ENCODE measurements around the gene RFX3.

RFX3 gene

GRCh38 chr9:3409453-3409852, 116.3 kb downstream of the RFX3 start:
- H3K9ac ChIP-seq (ENCODE audit: low read length): no peak overlapping the region
- H3K4me2 ChIP-seq (ENCODE audit: low read length): no peak overlapping the region
- H3K27ac ChIP-seq (ENCODE audit: low read depth, low read length, poor library complexity, severe bottlenecking): no peak overlapping the region
- H3K9me2 ChIP-seq (ENCODE audit: low read depth, low read length): no peaks in the 10 kb centered on the region
- no peak overlapping the region for H3K4me3 ChIP-seq (ENCODE audit: low read depth, low read length, poor library complexity, severe bottlenecking)
- no peaks in the 10 kb centered on the region for H3K9me3 ChIP-seq (ENCODE audit: low read length)
- H3K36me3 ChIP-seq (ENCODE audit: insufficient read depth, low read length): no peaks in the 10 kb centered on the region
- no peaks in the 10 kb centered on the region for H3K79me2 ChIP-seq (ENCODE audit: insufficient read depth, low read length)
- no peaks in the 10 kb centered on the region for H4K20me1 ChIP-seq (ENCODE audit: insufficient read depth, low read length)
- TF ChIP-seq EZH2 (IDR thresholded peaks at IDR 0.05; ENCODE audit: borderline replicate concordance, low read length): no peak
- TF ChIP-seq CTCF (IDR thresholded peaks at IDR 0.05; ENCODE audit: low read length): no peak
- no peaks in the 10 kb centered on the region for H3K4me1 ChIP-seq (ENCODE audit: insufficient read depth, low read length, severe bottlenecking)
- no peaks in the 10 kb centered on the region for H3F3A ChIP-seq (ENCODE audit: insufficient read depth, low read length)
- H3K27me3 ChIP-seq (ENCODE audit: insufficient read depth, low read length): no peaks in the 10 kb centered on the region
- H2AFZ ChIP-seq (ENCODE audit: low read length): no peak overlapping the region

- Histone ChIP-seq H2AFZ (ENCODE audit: low read length) (no peak overlapping the region), H3K4me3 (ENCODE audit: low read depth, low read length, poor library complexity, severe bottlenecking) (no peak overlapping the region), H3K9me2 (ENCODE audit: low read depth, low read length) (no peaks in the 10 kb centered on the region), H3K9ac (ENCODE audit: low read length) (no peak overlapping the region), H3K27ac (ENCODE audit: low read depth, low read length, poor library complexity, severe bottlenecking) (no peak overlapping the region), H3K4me2 (ENCODE audit: low read length) (no peak overlapping the region), H3K4me1 (ENCODE audit: insufficient read depth, low read length, severe bottlenecking) (peaks cover 4% of the 10 kb centered on the region), H3K36me3 (ENCODE audit: insufficient read depth, low read length) (no peaks in the 10 kb centered on the region), H3K9me3 (ENCODE audit: low read length) (no peaks in the 10 kb centered on the region), H3K27me3 (ENCODE audit: insufficient read depth, low read length) (no peaks in the 10 kb centered on the region), H3F3A (ENCODE audit: insufficient read depth, low read length) (no peaks in the 10 kb centered on the region), H4K20me1 (ENCODE audit: insufficient read depth, low read length) (no peaks in the 10 kb centered on the region), H3K79me2 (ENCODE audit: insufficient read depth, low read length) (no peaks in the 10 kb centered on the region)
- TF ChIP-seq CTCF (IDR thresholded peaks at IDR 0.05; ENCODE audit: low read length): no peak
- no peak for TF ChIP-seq EZH2 (IDR thresholded peaks at IDR 0.05; ENCODE audit: borderline replicate concordance, low read length)
Observed at GRCh38 chr9:3403315-3403714, 122.5 kb downstream of the RFX3 start.

GRCh38 chr9:3401221-3401954, 124.4 kb downstream of the RFX3 start:
- no peak overlapping the region for H3K4me3 ChIP-seq (ENCODE audit: low read depth, low read length, poor library complexity, severe bottlenecking)
- peaks cover 12% of the 10 kb centered on the region for H3K4me1 ChIP-seq (ENCODE audit: insufficient read depth, low read length, severe bottlenecking)
- H3K9me3 ChIP-seq (ENCODE audit: low read length): no peaks in the 10 kb centered on the region
- H3K27ac ChIP-seq (ENCODE audit: low read depth, low read length, poor library complexity, severe bottlenecking): no peak overlapping the region
- no peak overlapping the region for H3K9ac ChIP-seq (ENCODE audit: low read length)
- H3K4me2 ChIP-seq (ENCODE audit: low read length): no peak overlapping the region
- H3K9me2 ChIP-seq (ENCODE audit: low read depth, low read length): no peaks in the 10 kb centered on the region
- no peaks in the 10 kb centered on the region for H3K27me3 ChIP-seq (ENCODE audit: insufficient read depth, low read length)
- no peak overlapping the region for H2AFZ ChIP-seq (ENCODE audit: low read length)
- peaks cover 4% of the 10 kb centered on the region; the same call in 1 of the 2 replicates for H3K36me3 ChIP-seq (ENCODE audit: insufficient read depth, low read length)
- no peak for TF ChIP-seq EZH2 (IDR thresholded peaks at IDR 0.05; ENCODE audit: borderline replicate concordance, low read length)
- TF ChIP-seq CTCF (IDR thresholded peaks at IDR 0.05; ENCODE audit: low read length): no peak
- H3F3A ChIP-seq (ENCODE audit: insufficient read depth, low read length): no peaks in the 10 kb centered on the region
- no peaks in the 10 kb centered on the region for H3K79me2 ChIP-seq (ENCODE audit: insufficient read depth, low read length)
- H4K20me1 ChIP-seq (ENCODE audit: insufficient read depth, low read length): no peaks in the 10 kb centered on the region

Measured in OCI-LY1 (cell line).